Central memory CD4-positive, alpha-beta T cell (primary cell): ENCODE data around the gene PRRT2.

ENCODE experiments used
- DNase-seq: peaks from one replicate; pipeline ENCODE4 v3.0.0; 2022

Gene PRRT2

GRCh38 chr16:29835926-29836325 is 23.9 kb downstream of the PRRT2 start:
- DNase-seq: no peak

GRCh38 chr16:29836623-29837022 is 24.6 kb downstream of the PRRT2 start:
- DNase-seq: no peak

GRCh38 chr16:29837841-29838240 is 25.8 kb downstream of the PRRT2 start:
- DNase-seq: no peak

GRCh38 chr16:29839822-29840221 is 27.8 kb downstream of the PRRT2 start:
- DNase-seq: no peak

DNA sequence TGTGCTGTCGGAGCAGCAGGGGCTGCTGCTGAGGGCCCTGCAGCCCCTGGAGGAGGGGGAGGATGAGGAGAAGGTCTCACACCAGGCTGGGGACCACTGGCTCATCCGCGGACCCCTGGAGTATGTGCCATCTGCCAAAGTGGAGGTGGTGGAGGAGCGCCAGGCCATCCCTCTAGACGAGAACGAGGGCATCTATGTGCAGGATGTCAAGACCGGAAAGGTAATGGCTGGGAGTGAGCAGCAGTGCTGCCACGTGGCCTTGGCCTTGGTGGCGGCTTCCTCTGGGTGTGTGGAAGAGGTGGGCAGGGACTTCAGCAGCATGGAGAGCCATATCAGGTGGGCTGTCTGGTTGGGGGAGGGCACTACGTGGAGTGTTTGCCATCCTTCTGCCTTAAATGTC is 28.2 kb downstream of the PRRT2 start:
- DNase-seq: no peak

DNA sequence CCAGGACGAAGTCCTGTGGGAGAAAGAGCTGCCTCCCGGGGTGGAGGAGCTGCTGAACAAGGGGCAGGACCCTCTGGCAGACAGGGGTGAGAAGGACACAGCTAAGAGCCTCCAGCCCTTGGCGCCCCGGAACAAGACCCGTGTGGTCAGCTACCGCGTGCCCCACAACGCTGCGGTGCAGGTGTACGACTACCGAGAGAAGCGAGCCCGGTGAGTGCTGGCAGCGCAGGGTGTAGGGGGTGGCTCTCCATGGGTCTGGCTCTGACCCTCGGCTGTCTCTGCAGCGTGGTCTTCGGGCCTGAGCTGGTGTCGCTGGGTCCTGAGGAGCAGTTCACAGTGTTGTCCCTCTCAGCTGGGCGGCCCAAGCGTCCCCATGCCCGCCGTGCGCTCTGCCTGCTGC is 29.6 kb downstream of the PRRT2 start:
- no peak for DNase-seq

DNA sequence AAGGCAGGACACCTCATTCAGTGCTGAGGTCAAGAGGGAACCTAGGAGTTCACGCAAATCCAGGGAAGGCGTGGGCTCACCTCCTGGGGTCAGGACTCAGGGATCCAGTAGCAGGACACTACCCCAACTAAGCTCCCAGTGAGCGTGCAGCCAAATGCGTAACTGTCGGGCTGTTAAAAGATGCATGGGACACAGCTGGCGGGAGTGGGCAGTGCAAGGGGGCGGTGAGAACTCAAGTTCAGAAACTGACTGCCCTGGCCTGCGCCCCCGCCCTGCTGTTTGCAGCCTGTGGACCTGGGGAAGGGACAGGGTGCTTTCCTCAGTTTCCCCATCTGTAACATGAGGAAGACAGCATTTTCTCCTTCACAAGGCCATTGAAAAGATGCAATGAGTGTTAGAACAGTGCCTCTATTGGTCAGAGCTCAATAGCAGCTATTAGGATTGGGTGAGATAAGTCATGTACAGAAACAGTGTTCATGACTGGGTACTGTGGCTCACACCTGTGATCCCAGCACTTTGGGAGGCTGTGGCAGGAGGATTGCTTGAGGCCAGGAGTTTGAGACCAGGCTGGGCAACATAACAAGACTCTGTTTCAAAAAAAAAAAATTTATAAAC is 30.8 kb downstream of the PRRT2 start:
- DNase-seq: no peak

GRCh38 chr16:29843931-29844330 is 31.9 kb downstream of the PRRT2 start:
- DNase-seq: no peak

- no peak for DNase-seq
These were observed 32.8 kb downstream of the PRRT2 start for GRCh38 chr16:29844575-29845331.

- DNase-seq: no peak
These were observed 33.7 kb downstream of the PRRT2 start for GRCh38 chr16:29845656-29846055.

DNA sequence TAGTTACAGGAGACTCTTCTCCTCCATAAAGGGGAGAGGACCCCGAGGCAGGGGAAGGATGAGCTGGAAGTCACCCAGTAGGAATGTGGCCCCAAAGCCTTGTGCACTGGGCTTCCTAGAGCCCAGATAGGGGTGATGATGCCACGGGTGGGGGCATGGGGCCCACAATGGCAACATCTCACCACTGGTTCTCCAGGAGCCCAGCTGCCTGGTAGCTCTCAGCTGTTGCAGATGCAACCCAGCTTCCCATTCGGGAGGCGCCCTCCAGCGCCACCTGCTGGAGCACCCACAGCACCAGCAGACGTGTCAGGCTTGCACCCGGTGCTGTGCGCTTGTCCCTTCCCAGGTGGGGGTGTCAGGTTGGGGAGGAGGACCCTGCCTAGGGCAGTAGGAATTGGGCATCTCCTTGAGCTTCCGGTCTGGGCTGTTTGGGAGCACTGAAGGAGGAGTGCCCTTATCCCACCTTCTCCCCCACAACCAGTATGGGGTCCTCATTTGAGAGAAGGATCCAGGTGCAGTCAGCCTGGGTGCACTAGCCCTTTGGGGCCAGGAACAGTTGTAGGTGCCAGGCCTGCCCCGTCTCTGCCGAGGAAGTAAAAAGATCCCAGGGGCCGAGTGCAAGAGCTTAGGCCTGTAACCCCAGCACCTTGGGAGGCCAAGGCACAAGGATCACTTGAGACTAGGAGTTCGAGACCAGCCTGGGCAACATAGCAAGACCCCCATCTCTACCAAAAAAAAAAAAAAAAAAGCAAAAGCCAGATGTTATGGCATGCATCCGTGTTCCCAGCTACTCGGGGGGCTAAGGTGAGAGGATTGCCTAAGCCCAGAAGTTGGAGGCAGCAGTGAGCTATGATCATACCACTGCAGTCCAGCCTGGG is 36.7 kb downstream of the PRRT2 start:
- peak; percentile 76 for DNase-seq

DNA sequence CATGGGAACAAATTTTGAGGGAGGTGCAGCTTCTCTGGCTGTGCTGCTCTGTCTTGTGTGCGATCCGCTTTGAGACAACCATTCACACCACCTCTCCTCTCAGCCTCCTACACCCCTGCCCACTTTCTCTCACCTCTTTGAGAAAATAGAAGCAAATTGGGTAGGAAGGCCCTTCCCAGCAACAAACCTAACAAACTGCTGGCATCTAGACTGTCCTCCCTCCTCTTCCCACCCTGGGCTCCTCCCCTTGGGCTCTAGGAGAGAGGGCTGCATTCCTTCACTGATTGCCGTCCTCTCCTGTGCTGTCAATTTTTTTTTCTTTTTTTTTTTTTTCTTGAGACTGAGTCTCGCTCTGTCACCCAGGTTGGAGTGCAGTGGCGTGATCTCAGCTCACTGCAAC is 37.5 kb downstream of the PRRT2 start:
- DNase-seq: no peak

- no peak for DNase-seq
These were observed 39.0 kb downstream of the PRRT2 start for GRCh38 chr16:29850998-29851397.

GRCh38 chr16:29852654-29853053 is 40.7 kb downstream of the PRRT2 start:
- DNase-seq: no peak

GRCh38 chr16:29854520-29855100 is 42.6 kb downstream of the PRRT2 start:
- no peak for DNase-seq

GRCh38 chr16:29857133-29857760 is 45.3 kb downstream of the PRRT2 start:
- no peak for DNase-seq

- no peak for DNase-seq
These were observed 46.3 kb downstream of the PRRT2 start for GRCh38 chr16:29858149-29858849.

DNA sequence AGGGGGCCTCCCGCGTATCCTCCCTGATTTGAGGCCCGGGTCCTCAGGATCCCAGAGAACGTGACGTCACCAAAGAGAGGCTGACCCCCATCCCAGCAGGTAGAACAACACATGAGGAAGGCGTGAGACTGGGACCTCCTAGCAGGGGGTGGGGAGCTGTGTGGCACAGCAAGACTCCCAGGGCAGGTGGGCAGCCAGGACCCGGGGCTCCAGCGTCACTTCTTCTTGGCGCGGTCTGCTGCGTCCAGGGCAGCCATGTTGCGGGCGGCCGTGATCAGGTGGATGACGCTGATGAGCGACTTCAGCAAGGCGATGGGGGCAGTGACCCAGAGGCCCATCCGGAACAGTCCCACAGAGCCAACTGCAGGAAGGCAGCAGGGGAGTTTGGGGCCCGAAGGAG is 47.0 kb downstream of the PRRT2 start:
- DNase-seq: no peak

GRCh38 chr16:29860218-29860617 is 48.2 kb downstream of the PRRT2 start:
- DNase-seq: no peak

- no peak for DNase-seq
These were observed 50.4 kb downstream of the PRRT2 start for GRCh38 chr16:29862383-29862883.

- peak; percentile 94 for DNase-seq
These were observed 51.1 kb downstream of the PRRT2 start, which contains the start of gene CDIPT for GRCh38 chr16:29862884-29863668. CDIPT (minus strand) TSS chr16:29863226; CDS start chr16:29862857, 369 bp downstream.
